NCI-H526 treated with DMSO at 0.1 percent for 48 hours (cell line): ENCODE measurements around the gene TMBIM6.
"Not testable (repeated sequence)": the region's sequence is repeated elsewhere in the genome, so short reads cannot be mapped to it uniquely, and the experiment has no call there.

Experiments
- DNase-seq: peaks from one replicate; lab custom pipeline; 2025; lab: John Stamatoyannopoulos, UW

TMBIM6 gene

GRCh38 chr12:49777341-49777740 lies 36.0 kb downstream of the TMBIM6 start:
- DNase-seq: no peak

GRCh38 chr12:49777800-49778748 lies 36.7 kb downstream of the TMBIM6 start:
- peak; percentile 6 for DNase-seq

- DNase-seq: no peak
Observed at GRCh38 chr12:49779581-49779980, 38.2 kb downstream of the TMBIM6 start.

- not testable (repeated sequence) for DNase-seq
Observed at GRCh38 chr12:49780914-49781313, 39.6 kb downstream of the TMBIM6 start.

- no peak for DNase-seq
Observed at GRCh38 chr12:49783917-49784676, 42.7 kb downstream of the TMBIM6 start.

- no peak for DNase-seq
Observed at GRCh38 chr12:49784756-49785409, 43.5 kb downstream of the TMBIM6 start.

GRCh38 chr12:49787672-49788071 lies 46.3 kb downstream of the TMBIM6 start:
- DNase-seq: no peak

- DNase-seq: no peak
Observed at GRCh38 chr12:49789992-49790391, 48.6 kb downstream of the TMBIM6 start.

GRCh38 chr12:49790741-49791555 lies 49.6 kb downstream of the TMBIM6 start:
- DNase-seq: no peak

GRCh38 chr12:49791700-49792099 lies 50.3 kb downstream of the TMBIM6 start:
- no peak for DNase-seq

GRCh38 chr12:49792181-49792970 lies 51.0 kb downstream of the TMBIM6 start:
- no peak for DNase-seq

GRCh38 chr12:49792976-49793580 lies 51.7 kb downstream of the TMBIM6 start:
- no peak for DNase-seq

GRCh38 chr12:49793620-49794019 lies 52.3 kb downstream of the TMBIM6 start:
- no peak for DNase-seq

GRCh38 chr12:49794021-49794420 lies 52.7 kb downstream of the TMBIM6 start:
- DNase-seq: no peak

GRCh38 chr12:49794811-49795653 lies 53.7 kb downstream of the TMBIM6 start:
- no peak for DNase-seq

- DNase-seq: no peak
Observed at GRCh38 chr12:49795654-49796105, 54.3 kb downstream of the TMBIM6 start.

GRCh38 chr12:49796155-49796554 lies 54.8 kb downstream of the TMBIM6 start:
- DNase-seq: no peak

GRCh38 chr12:49796606-49797448 lies 55.5 kb downstream of the TMBIM6 start:
- DNase-seq: no peak

GRCh38 chr12:49797449-49797776 lies 56.1 kb downstream of the TMBIM6 start:
- DNase-seq: no peak
